Measurements from ENCODE around the gene HMCN2.

GRCh38 chr9:130398487-130399240 lies 133.1 kb downstream of the HMCN2 start:
- no peak for TF ChIP-seq YY1 (IDR thresholded peaks at IDR 0.05; ENCODE audit: insufficient read depth, insufficient read length)
- no peak for TF ChIP-seq ZNF274 (IDR thresholded peaks at IDR 0.05; ENCODE audit: low read depth, low read length)
- TF ChIP-seq SUZ12 (IDR thresholded peaks at IDR 0.05; ENCODE audit: extremely low read depth, insufficient read depth, insufficient read length), result no peak
